GM12878 (cell line): Measurements from ENCODE around the gene OLA1. TPM values are rescaled to one million over a fixed set of nuclear protein-coding genes. Genes with fewer than 3 reads are reported as not detected.

Experiments
- ATAC-seq: fragments of 200-7000 bp; cut with Tn5 transposase; 3 replicates; pipeline ENCODE4 v1.9.1; 2020; ENCODE audit warnings: mild to moderate bottlenecking, moderate library complexity
- BruUV-seq: library from RNA; stranded (reverse); fragments of 400-500 nt; replicated peaks from 2 replicates; lab custom pipeline; 2021; lab: Mats Ljungman, UMichigan
- CTCF ChIA-PET: fragments of 300-600 bp; sonication (Branson Sonifier 250); formaldehyde crosslinking; extraction: SDS; loops from one replicate; lab custom pipeline; 2021; ENCODE audit warnings: inconsistent platforms; lab: Yijun Ruan, JAX
- POLR2A ChIA-PET: fragments of 350-600 bp; formaldehyde crosslinking; extraction: SDS; loops from one replicate; lab custom pipeline; 2021; ENCODE audit warnings: inconsistent platforms; lab: Charles Lee
- RAD21 ChIA-PET: fragments of 300-600 bp; sonication (Branson Sonifier 250); formaldehyde crosslinking; loops from one replicate; lab custom pipeline; 2023; ENCODE audit warnings: antibody characterized with exemption; ENCODE audit not compliant: unreplicated experiment; lab: Charles Lee
- SMC1A ChIA-PET: fragments of 300-600 bp; sonication (Branson Sonifier 250); formaldehyde crosslinking; loops from one replicate; lab custom pipeline; 2023; ENCODE audit not compliant: unreplicated experiment, uncharacterized antibody; lab: Charles Lee
- DNase-seq: peaks from one replicate; pipeline ENCODE4 v3.0.0-alpha.2; 2011; ENCODE audit warnings: low read depth, low spot score
- FAIRE-seq: peaks from 3 replicates; lab custom pipeline; 2011; peaks lifted over from hg19 to GRCh38; lab: Jason Lieb, UNC
- H2AFZ ChIP-seq: 2 replicates; pipeline ENCODE4 v1.6.0; 2011; ENCODE audit warnings: low read depth, low read length, control low read depth; ENCODE audit not compliant: control insufficient read depth
- H3K27ac ChIP-seq: 2 replicates; pipeline ENCODE4 v1.5.1; 2011; ENCODE audit warnings: control low read depth; ENCODE audit not compliant: control insufficient read depth, insufficient read depth
- H3K27me3 ChIP-seq, 2 experiments: replicated peaks in 1 of 2; 2 replicates each; pipeline versions ENCODE4 v1.6.0 to v1.6.1; 2011; ENCODE audit warnings: low read length in 1 of 2; ENCODE audit not compliant: control insufficient read depth in 2 of 2, insufficient read depth in 2 of 2
- H3K36me3 ChIP-seq, 2 experiments: 2 replicates each; pipeline ENCODE4 v1.5.1; 2011; ENCODE audit warnings: low read length in 1 of 2; ENCODE audit not compliant: control insufficient read depth in 2 of 2, insufficient read depth in 2 of 2
- H3K4me1 ChIP-seq: 2 replicates; pipeline ENCODE4 v1.6.1; 2011; ENCODE audit warnings: mild to moderate bottlenecking, low read length, moderate library complexity, mixed read lengths; ENCODE audit not compliant: control insufficient read depth, insufficient read depth
- H3K4me2 ChIP-seq: 2 replicates; pipeline ENCODE4 v1.6.0; 2011; ENCODE audit warnings: control low read depth; ENCODE audit not compliant: control insufficient read depth, insufficient read depth
- H3K4me3 ChIP-seq: fragments of 200-600 bp; sonication (generic); 2 replicates; pipeline ENCODE4 v1.5.1; 2016
- H3K79me2 ChIP-seq: 2 replicates; pipeline ENCODE4 v1.6.0; 2011; ENCODE audit warnings: low read length; ENCODE audit not compliant: control insufficient read depth, insufficient read depth
- H3K9ac ChIP-seq: 2 replicates; pipeline ENCODE4 v1.8.0; 2011; ENCODE audit warnings: low read length, control low read depth, mixed read lengths; ENCODE audit not compliant: control insufficient read depth, insufficient read depth
- H3K9me3 ChIP-seq: replicated peaks from 3 replicates; pipeline ENCODE4 v1.5.1; 2011; ENCODE audit warnings: mild to moderate bottlenecking, low read length; ENCODE audit not compliant: control insufficient read depth, insufficient read depth
- H4K20me1 ChIP-seq: 2 replicates; pipeline ENCODE4 v1.6.0; 2011; ENCODE audit not compliant: control insufficient read depth, insufficient read depth
- BACH1 ChIP-seq: fragments of 450-650 bp; IDR thresholded peaks from 2 replicates; pipeline ENCODE4 v1.6.1; 2017; ENCODE audit warnings: mild to moderate bottlenecking, borderline replicate concordance
- BCL3 ChIP-seq: IDR thresholded peaks from 2 replicates; pipeline ENCODE4 v1.6.1; 2011; ENCODE audit warnings: borderline replicate concordance, low read depth, mild to moderate bottlenecking, moderate library complexity, low read length; ENCODE audit not compliant: insufficient read depth, poor library complexity, severe bottlenecking
- GABPA ChIP-seq: IDR thresholded peaks from 2 replicates; pipeline ENCODE4 v1.6.1; 2014; ENCODE audit warnings: antibody characterized with exemption, low read depth, mild to moderate bottlenecking, inconsistent platforms
- MYC ChIP-seq: IDR thresholded peaks from 2 replicates; pipeline ENCODE4 v1.6.1; 2011; ENCODE audit warnings: mild to moderate bottlenecking, low read length, moderate library complexity, inconsistent platforms; ENCODE audit not compliant: insufficient read depth, insufficient replicate concordance, insufficient read length, severe bottlenecking
- NKRF ChIP-seq: fragments of 450-650 bp; conservative IDR thresholded peaks from 2 replicates; pipeline ENCODE4 v1.6.1; 2017; ENCODE audit warnings: mild to moderate bottlenecking, moderate library complexity
- NRF1 ChIP-seq: conservative IDR thresholded peaks from 2 replicates; pipeline ENCODE4 v1.6.1; 2011; ENCODE audit warnings: mild to moderate bottlenecking, low read depth, low read length, improper control_type of control experiment
- PRDM15 ChIP-seq: fragments of 450-650 bp; formaldehyde crosslinking; IDR thresholded peaks from 2 replicates; pipeline ENCODE4 v1.4.0; 2020; ENCODE audit warnings: mild to moderate bottlenecking, moderate library complexity
- TARDBP ChIP-seq: IDR thresholded peaks from 2 replicates; pipeline ENCODE4 v1.6.1; 2016; ENCODE audit warnings: borderline replicate concordance
- ZNF207 ChIP-seq: fragments of 450-650 bp; IDR thresholded peaks from 2 replicates; pipeline ENCODE4 v1.6.1; 2014; ENCODE audit warnings: antibody characterized with exemption, mild to moderate bottlenecking, borderline replicate concordance
- WGBS: methylation state at CpG from one replicate; pipeline ENCODE4 v1.1.6; 2016; ENCODE audit warnings: low lambda C conversion rate; ENCODE audit not compliant: insufficient replicate concordance, insufficient coverage; ENCODE audit errors: missing lambda C conversion rate; 5-methylcytosine and 5-hydroxymethylcytosine counted together
- in situ Hi-C: fragments of 300-500 bp; cut with MboI; formaldehyde crosslinking; loops from 9 replicates; pipeline ENCODE4 v1.14.3; 2018; ENCODE audit warnings: mixed read lengths
- intact Hi-C: fragments of 100-400 bp; cut with micrococcal nuclease; formaldehyde crosslinking; loops from one replicate; pipeline ENCODE4 v1.14.2; 2022; ENCODE audit not compliant: unreplicated experiment
- polyA plus RNA-seq, 11 experiments: library from polyadenylated mRNA; depleted of rRNA in 4 of 11; unstranded in 6 of 11; stranded (reverse) in 5 of 11; fragments of >200 nt; fragmentation: Nextera tagmentation in 4 of 11; fragmentation: Illumina TruSeq in 1 of 11; extraction: Ambion mirVana in 4 of 11; extraction: Trizol in 1 of 11; gene quantifications; 1 replicate in 1 of 11; 2 replicates in 10 of 11; pipeline versions ENCODE4 v1.2.1 to v1.2.3, GENCODE V29; 2011 to 2016; ENCODE audit warnings: inconsistent platforms in 2 of 11, missing spikeins in 2 of 11, low read depth in 1 of 11
- total RNA-seq, 4 experiments: library from RNA; depleted of rRNA in 3 of 4; stranded (reverse); fragments of >200 nt in 3 of 4; fragmentation: Illumina TruSeq in 1 of 4; extraction: Trizol in 1 of 4; gene quantifications; 2 replicates each; pipeline versions ENCODE4 v1.2.1 to v1.2.3, GENCODE V29; 2013 to 2021

Gene OLA1
- total and polyA plus RNA-seq, 10 of the 15 experiments (the other 5 are each of a cell fraction or from before 2014, with no cell fraction given): 107 to 238 (median 142) TPM

GRCh38 chr2:174040417-174040701 lies 208.0 kb downstream of the OLA1 start:
- Histone ChIP-seq H3K9me3 (no peaks in the 10 kb centered on the region), H3K9ac (no peak overlapping the region), H4K20me1 (no peaks in the 10 kb centered on the region), H3K4me3 (no peak overlapping the region), H3K27ac (no peak overlapping the region), H3K79me2 (no peaks in the 10 kb centered on the region), H3K27me3 (no peaks in the 10 kb centered on the region), H3K4me2 (no peak overlapping the region), H3K36me3 (no peaks in the 10 kb centered on the region), H3K4me1 (peaks cover 42% of the 10 kb centered on the region), H2AFZ (no peak overlapping the region)
- intact Hi-C loops: loop anchor here (1.0 to 10.0 kb wide), 2 partner anchors 75 to 286 kb away; partner anchors contain the start of gene SP3
- DNase-seq: no peak
- CTCF ChIA-PET: interaction anchor here (0.5 to 1.3 kb wide), 4 partner anchors 14 to 363 kb away, joined by 3 to 4 read pairs (median 3); no protein-coding TSS in a partner anchor
- RAD21 ChIA-PET: interaction anchor here (0.9 kb wide), 1 partner anchor 638 kb away, joined by 3 read pairs; no protein-coding TSS in a partner anchor
- TF ChIP-seq NKRF (no peak), PRDM15 (CRISPR knock-in tag) (no peak), ZNF207 (no peak), TARDBP (no peak), GABPA (no peak), MYC (no peak), BACH1 (no peak), NRF1 (no peak), BCL3 (no peak)
- SMC1A ChIA-PET: no interaction called here
- no peak for FAIRE-seq
- no TSS peak for BruUV-seq
- WGBS: 74% methylated on average over 2 of the region's 2 CpGs
- ATAC-seq: no peak
- in situ Hi-C loops: loop anchor here (10.0 kb wide), 1 partner anchor 636 kb away; no protein-coding TSS in a partner anchor
- POLR2A ChIA-PET: no interaction called here
